GM12875 (cell line): Measurements from ENCODE around the gene FAM151A.

ENCODE experiments used
- H3K4me3 ChIP-seq: one replicate; pipeline ENCODE4 v1.5.1; 2011; ENCODE audit warnings: low read depth, low read length, control low read depth
- TF ChIP-seq, protein P1 (sequence below): IDR thresholded peaks from 2 replicates; pipeline ENCODE4 v1.5.1; 2011; ENCODE audit warnings: low read depth, mild to moderate bottlenecking, control low read depth, inconsistent platforms, low read length, moderate library complexity, borderline replicate concordance; ENCODE audit not compliant: insufficient read depth

FAM151A gene

DNA sequence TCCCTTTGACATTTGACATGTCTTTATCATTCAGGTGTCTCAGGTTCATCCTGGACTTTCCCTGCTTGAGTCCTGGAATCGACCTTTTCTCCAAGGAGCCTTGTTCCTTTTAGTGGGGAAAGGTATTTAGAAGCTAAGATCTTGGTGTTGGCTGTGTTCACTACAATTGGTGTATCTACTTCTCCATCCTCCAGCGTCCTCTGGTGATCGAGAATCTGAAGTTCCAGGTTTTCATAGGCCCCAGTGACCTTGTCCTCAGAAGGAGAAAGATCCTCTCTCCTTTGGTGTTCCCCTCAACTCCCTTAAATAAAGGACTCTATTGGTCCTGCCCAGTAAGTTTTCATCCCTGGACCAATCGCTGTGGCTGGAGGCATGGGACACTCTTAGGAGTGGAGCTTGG lies 40.4 kb upstream of the FAM151A start:
- no peak overlapping the region for H3K4me3 ChIP-seq
- TF ChIP-seq, protein P1, sequence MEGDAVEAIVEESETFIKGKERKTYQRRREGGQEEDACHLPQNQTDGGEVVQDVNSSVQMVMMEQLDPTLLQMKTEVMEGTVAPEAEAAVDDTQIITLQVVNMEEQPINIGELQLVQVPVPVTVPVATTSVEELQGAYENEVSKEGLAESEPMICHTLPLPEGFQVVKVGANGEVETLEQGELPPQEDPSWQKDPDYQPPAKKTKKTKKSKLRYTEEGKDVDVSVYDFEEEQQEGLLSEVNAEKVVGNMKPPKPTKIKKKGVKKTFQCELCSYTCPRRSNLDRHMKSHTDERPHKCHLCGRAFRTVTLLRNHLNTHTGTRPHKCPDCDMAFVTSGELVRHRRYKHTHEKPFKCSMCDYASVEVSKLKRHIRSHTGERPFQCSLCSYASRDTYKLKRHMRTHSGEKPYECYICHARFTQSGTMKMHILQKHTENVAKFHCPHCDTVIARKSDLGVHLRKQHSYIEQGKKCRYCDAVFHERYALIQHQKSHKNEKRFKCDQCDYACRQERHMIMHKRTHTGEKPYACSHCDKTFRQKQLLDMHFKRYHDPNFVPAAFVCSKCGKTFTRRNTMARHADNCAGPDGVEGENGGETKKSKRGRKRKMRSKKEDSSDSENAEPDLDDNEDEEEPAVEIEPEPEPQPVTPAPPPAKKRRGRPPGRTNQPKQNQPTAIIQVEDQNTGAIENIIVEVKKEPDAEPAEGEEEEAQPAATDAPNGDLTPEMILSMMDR, result no peak

DNA sequence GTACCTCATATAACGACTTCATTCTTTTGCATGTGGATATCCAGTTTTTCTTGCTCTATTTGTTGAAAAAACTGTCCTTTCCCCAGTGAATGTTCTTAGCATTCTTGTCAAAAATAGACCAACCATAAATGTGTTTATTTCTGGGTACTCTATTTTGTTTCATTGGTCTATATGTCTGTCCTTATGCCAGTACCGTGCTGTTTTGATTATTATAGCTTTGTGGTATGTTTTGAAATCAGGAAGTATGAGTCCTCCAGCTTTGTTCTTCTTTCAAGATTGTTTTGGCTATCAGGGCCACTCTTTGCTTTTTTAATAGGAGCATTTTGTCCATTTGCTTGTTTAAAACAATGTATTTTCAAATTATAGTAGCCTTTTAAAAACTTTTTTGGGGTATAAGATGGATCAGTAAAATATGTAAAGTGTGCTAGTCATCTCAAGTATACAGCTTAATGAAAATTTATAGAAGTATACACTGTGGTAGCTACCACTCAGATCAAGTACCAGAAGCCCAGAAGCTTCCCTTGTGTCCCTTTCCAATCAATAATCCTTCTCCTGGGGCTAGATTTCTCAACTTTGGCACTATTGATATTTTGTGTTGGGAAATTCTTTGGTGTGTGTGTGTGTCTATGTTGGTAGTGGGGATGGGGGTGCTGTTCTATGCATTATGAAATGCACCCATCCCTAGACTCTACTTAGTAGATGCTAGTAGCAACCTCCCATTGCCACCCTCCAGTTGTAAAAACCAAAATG lies 35.0 kb upstream of the FAM151A start:
- H3K4me3 ChIP-seq, result no peak overlapping the region
- TF ChIP-seq, protein P1, result no peak

DNA sequence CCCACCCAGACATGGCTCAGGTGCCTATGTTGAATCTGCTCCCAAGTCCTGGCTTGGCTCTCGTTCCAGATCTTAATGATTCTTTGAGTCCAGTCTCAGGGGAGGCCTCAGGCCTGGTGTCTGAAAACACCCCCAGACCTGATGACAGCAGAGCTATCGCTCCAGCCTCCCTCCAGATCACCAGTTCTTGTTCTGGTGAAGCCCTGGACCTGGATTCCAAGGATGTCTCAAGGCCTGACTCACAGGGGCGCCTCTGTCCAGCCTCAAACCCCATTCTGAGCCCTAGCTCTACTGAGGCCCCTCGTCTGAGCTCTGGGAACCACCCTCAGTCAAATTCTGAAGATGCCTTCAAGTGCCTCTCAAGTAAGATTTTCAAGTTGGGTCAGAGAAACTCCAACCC lies 29.7 kb upstream of the FAM151A start:
- TF ChIP-seq, protein P1, result no peak
- H3K4me3 ChIP-seq, result no peak overlapping the region

DNA sequence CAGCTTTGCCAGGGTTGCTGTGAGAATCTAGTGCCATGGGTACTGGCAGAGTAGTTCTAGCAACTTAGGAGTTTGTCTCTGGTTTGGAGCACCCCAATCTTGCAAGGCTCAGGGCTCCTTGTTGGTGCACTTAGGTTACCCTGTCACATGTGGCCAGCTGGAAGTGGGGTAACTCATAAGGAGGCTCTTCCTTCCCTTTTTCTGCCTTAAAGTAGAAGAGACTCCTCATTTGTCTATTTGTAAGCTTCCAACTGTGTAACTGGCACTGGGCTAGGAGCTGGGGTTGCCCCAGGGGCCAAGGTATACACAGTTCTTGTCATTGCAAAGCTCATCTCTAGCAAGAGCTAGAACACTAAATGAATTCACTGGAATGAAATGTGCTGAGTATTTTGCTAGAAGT lies 28.8 kb upstream of the FAM151A start:
- TF ChIP-seq, protein P1, result no peak
- H3K4me3 ChIP-seq, result no peak overlapping the region

DNA sequence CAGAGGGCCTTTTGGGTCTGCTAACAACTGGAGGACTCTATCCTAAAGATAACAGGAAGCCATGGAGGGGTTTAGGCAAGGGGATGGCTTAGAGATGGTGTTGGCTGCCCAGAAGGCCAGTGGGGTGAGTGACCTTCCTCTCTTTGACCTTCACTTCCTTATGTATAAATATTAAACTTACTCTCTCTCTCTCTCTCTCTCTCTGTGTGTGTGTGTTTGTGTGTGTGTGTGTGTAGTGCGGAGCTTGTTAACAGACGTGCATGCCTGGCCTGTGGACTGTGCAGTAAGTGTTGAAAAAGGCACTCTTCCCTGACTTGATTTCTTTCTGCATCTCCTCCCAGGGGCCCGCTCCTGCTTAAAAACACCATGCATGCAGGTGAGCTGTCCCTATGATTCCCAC lies 28.3 kb upstream of the FAM151A start:
- TF ChIP-seq, protein P1, result no peak
- H3K4me3 ChIP-seq, result no peak overlapping the region

DNA sequence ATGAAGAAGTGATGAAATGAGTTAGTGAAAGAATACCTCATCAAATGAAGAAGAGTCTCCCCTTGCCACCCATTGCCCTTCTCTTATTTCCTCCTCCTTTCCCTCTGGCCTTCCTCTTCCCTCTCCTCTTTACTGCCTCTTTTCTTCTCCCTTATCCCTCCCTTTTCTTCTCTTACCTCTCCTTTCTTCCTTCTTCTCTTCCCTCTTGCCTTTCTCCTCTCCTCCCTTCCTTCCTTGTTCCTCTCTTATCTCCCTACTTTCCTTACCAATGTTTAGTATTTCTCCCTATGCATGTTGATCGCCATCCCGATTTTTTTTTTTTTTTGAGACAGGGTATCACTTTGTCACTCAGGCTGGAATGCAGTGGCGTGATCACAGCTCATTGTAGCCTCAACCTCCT lies 27.1 kb upstream of the FAM151A start:
- TF ChIP-seq, protein P1, result no peak
- H3K4me3 ChIP-seq, result no peak overlapping the region

DNA sequence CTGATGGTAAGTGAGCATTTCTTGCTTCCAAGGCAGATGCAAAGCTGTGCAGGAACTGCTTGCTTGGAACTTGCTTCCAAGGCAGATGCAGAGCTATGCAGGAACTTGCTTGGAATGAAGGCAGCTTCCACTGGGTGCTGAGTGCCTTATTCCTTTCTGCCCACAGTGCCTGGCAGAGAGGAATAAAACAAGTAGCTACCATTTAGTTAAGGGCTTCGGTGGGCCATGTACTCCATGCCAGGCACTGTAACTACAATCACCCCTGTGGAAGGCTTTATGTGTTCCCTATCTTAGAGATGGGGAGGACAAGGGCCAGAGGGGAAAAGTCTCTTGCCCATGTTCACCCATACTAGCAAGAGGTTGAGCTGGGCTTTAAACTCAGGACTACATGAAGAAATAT lies 26.6 kb upstream of the FAM151A start:
- TF ChIP-seq, protein P1, result no peak
- H3K4me3 ChIP-seq, result no peak overlapping the region
